NCI-H226 (cell line): ENCODE measurements around the gene KCNN4.
"Not testable (repeated sequence)": the region's sequence is repeated elsewhere in the genome, so short reads cannot be mapped to it uniquely, and the experiment has no call there.

Experiments used
- DNase-seq: peaks from one replicate; pipeline ENCODE4 v3.0.0-alpha.2; 2015

The KCNN4 gene

GRCh38 chr19:43774103-43774939 lies 6.5 kb downstream of the KCNN4 start:
- DNase-seq: peak; percentile 38

- DNase-seq: no peak
Measured at GRCh38 chr19:43773725-43774102, 7.1 kb downstream of the KCNN4 start.

- DNase-seq: no peak
Measured at GRCh38 chr19:43769256-43769655, 11.5 kb downstream of the KCNN4 start.

- DNase-seq: no peak
Measured at GRCh38 chr19:43768273-43769050, 12.3 kb downstream of the KCNN4 start.

GRCh38 chr19:43767818-43768217 lies 13.0 kb downstream of the KCNN4 start:
- DNase-seq: no peak

- DNase-seq: no peak
Measured at GRCh38 chr19:43767316-43767715, 13.5 kb downstream of the KCNN4 start.

- DNase-seq: no peak
Measured at GRCh38 chr19:43766755-43767043, 14.1 kb downstream of the KCNN4 start.

- peak; percentile 98 for DNase-seq
Measured at GRCh38 chr19:43765109-43765876, 15.5 kb downstream of the KCNN4 start.

- DNase-seq: not testable (repeated sequence)
Measured at GRCh38 chr19:43764684-43765083, 16.1 kb downstream of the KCNN4 start.

GRCh38 chr19:43763473-43763939 lies 17.3 kb downstream of the KCNN4 start:
- DNase-seq: no peak

GRCh38 chr19:43762814-43763213 lies 18.0 kb downstream of the KCNN4 start:
- DNase-seq: no peak

- no peak for DNase-seq
Measured at GRCh38 chr19:43760941-43761340, 19.8 kb downstream of the KCNN4 start.

GRCh38 chr19:43759515-43759914 lies 21.3 kb downstream of the KCNN4 start:
- DNase-seq: peak; percentile 73

- peak; percentile 66 for DNase-seq
Measured at GRCh38 chr19:43755256-43755801, 25.4 kb downstream of the KCNN4 start.

GRCh38 chr19:43754503-43755255 lies 26.1 kb downstream of the KCNN4 start, which contains the start of gene SMG9:
Gene SMG9 (minus strand): TSS chr19:43754962. CDS start chr19:43750741, 4,221 bp downstream.
- peak; percentile 95 for DNase-seq

- DNase-seq: no peak
Measured at GRCh38 chr19:43754253-43754502, 26.6 kb downstream of the KCNN4 start.

GRCh38 chr19:43752287-43752875 lies 28.4 kb downstream of the KCNN4 start:
- no peak for DNase-seq

- DNase-seq: no peak
Measured at GRCh38 chr19:43751466-43752220, 29.1 kb downstream of the KCNN4 start.

- no peak for DNase-seq
Measured at GRCh38 chr19:43749898-43750297, 30.9 kb downstream of the KCNN4 start.

- no peak for DNase-seq
Measured at GRCh38 chr19:43749152-43749551, 31.6 kb downstream of the KCNN4 start.

GRCh38 chr19:43748685-43749084 lies 32.1 kb downstream of the KCNN4 start:
- DNase-seq: no peak
